Measurements from ENCODE around the gene TMEM201. TPM values are rescaled to one million over a fixed set of nuclear protein-coding genes. Genes with fewer than 3 reads are reported as not detected.
A peak's percentile ranks its signal among the peaks of the same experiment; 100 is the strongest.

TMEM201 gene
- polyA plus RNA-seq, 1 experiment, result 1.6 TPM

GRCh38 chr1:9602794-9603167 lies 14.1 kb downstream of the TMEM201 start:
- TF ChIP-seq CTCF (IDR thresholded peaks at IDR 0.05; ENCODE audit: low read depth, low read length), result no peak
- POLR2A ChIA-PET, result no interaction called here
- DNase-seq (ENCODE audit: low read depth, low spot score), result no peak
- Histone ChIP-seq H3K27me3 (ENCODE audit: control insufficient read depth, insufficient read depth, low read length) (no peaks in the 10 kb centered on the region), H3K4me3 (ENCODE audit: low read depth, low read length) (no peak overlapping the region), H3K9me3 (ENCODE audit: control insufficient read depth, insufficient read depth, low read length) (no peaks in the 10 kb centered on the region; the same call in 1 of the 2 replicates), H3K27ac (ENCODE audit: low read depth, low read length) (no peak overlapping the region)
- CTCF ChIA-PET, result no interaction called here

GRCh38 chr1:9603307-9603706 lies 14.6 kb downstream of the TMEM201 start:
- no peak for TF ChIP-seq CTCF (IDR thresholded peaks at IDR 0.05; ENCODE audit: low read depth, low read length)
- Histone ChIP-seq H3K27me3 (ENCODE audit: control insufficient read depth, insufficient read depth, low read length) (no peaks in the 10 kb centered on the region), H3K9me3 (ENCODE audit: control insufficient read depth, insufficient read depth, low read length) (no peaks in the 10 kb centered on the region; the same call in 1 of the 2 replicates), H3K4me3 (ENCODE audit: low read depth, low read length) (no peak overlapping the region), H3K27ac (ENCODE audit: low read depth, low read length) (no peak overlapping the region)
- POLR2A ChIA-PET, result no interaction called here
- CTCF ChIA-PET, result interaction anchor here (1.5 kb wide), 1 partner anchor 23 kb away, joined by 3 read pairs; no protein-coding TSS in a partner anchor
- no peak for DNase-seq (ENCODE audit: low read depth, low spot score)

GRCh38 chr1:9603766-9604753 lies 15.3 kb downstream of the TMEM201 start:
- POLR2A ChIA-PET, result no interaction called here
- peak overlapping the region; percentile 21 for H3K27ac ChIP-seq (ENCODE audit: low read depth, low read length)
- H3K4me3 ChIP-seq (ENCODE audit: low read depth, low read length), result no peak overlapping the region
- H3K27me3 ChIP-seq (ENCODE audit: control insufficient read depth, insufficient read depth, low read length), result no peaks in the 10 kb centered on the region
- no peak for DNase-seq (ENCODE audit: low read depth, low spot score)
- TF ChIP-seq CTCF (IDR thresholded peaks at IDR 0.05; ENCODE audit: low read depth, low read length), result peak; percentile 18; the same call in 1 of the 2 replicates
- H3K9me3 ChIP-seq (ENCODE audit: control insufficient read depth, insufficient read depth, low read length), result no peaks in the 10 kb centered on the region; the same call in 1 of the 2 replicates
- CTCF ChIA-PET, result interaction anchor here (1.5 kb wide), 1 partner anchor 22 kb away, joined by 3 read pairs; no protein-coding TSS in a partner anchor

GRCh38 chr1:9604836-9605235 lies 16.1 kb downstream of the TMEM201 start:
- no peak overlapping the region for H3K27ac ChIP-seq (ENCODE audit: low read depth, low read length)
- DNase-seq (ENCODE audit: low read depth, low spot score), result no peak
- POLR2A ChIA-PET, result no interaction called here

More at GRCh38 chr1:9604836-9605235, 16.1 kb downstream of the TMEM201 start:
- H3K27me3 ChIP-seq (ENCODE audit: control insufficient read depth, insufficient read depth, low read length), result no peaks in the 10 kb centered on the region
- no peaks in the 10 kb centered on the region; the same call in 1 of the 2 replicates for H3K9me3 ChIP-seq (ENCODE audit: control insufficient read depth, insufficient read depth, low read length)
- no peak overlapping the region for H3K4me3 ChIP-seq (ENCODE audit: low read depth, low read length)
- CTCF ChIA-PET, result interaction anchor here (1.5 kb wide), 1 partner anchor 22 kb away, joined by 3 read pairs; no protein-coding TSS in a partner anchor
- TF ChIP-seq CTCF (IDR thresholded peaks at IDR 0.05; ENCODE audit: low read depth, low read length), result no peak

Measured in AG04450 (cell line).